NCI-H128 (cell line): ENCODE measurements around the gene CCR9.

Experiments
- DNase-seq: peaks from one replicate; lab custom pipeline; 2025; ENCODE audit not compliant: unreplicated experiment; lab: John Stamatoyannopoulos, UW

The CCR9 gene

GRCh38 chr3:45936261-45936660 is 49.9 kb downstream of the CCR9 start:
- no peak for DNase-seq

- no peak for DNase-seq
Measured at GRCh38 chr3:45937206-45938042, 51.1 kb downstream of the CCR9 start.

GRCh38 chr3:45938043-45938435 is 51.7 kb downstream of the CCR9 start:
- DNase-seq: no peak

GRCh38 chr3:45938864-45939263 is 52.5 kb downstream of the CCR9 start:
- DNase-seq: peak; percentile 46

GRCh38 chr3:45939341-45939771 is 53.0 kb downstream of the CCR9 start:
- DNase-seq: no peak

- no peak for DNase-seq
Measured at GRCh38 chr3:45940004-45940780, 53.8 kb downstream of the CCR9 start.

- DNase-seq: no peak
Measured at GRCh38 chr3:45940781-45941365, 54.5 kb downstream of the CCR9 start.

- no peak for DNase-seq
Measured at GRCh38 chr3:45942051-45942825, 55.9 kb downstream of the CCR9 start.

GRCh38 chr3:45943207-45943846 is 57.0 kb downstream of the CCR9 start, which contains the start of gene CXCR6:
Gene CXCR6 (plus strand): TSS chr3:45943464. CDS start chr3:45946482, 3,018 bp downstream.
- no peak for DNase-seq

GRCh38 chr3:45944830-45945620 is 58.7 kb downstream of the CCR9 start:
- DNase-seq: no peak

- DNase-seq: no peak
Measured at GRCh38 chr3:45946307-45946706, 60.0 kb downstream of the CCR9 start.

GRCh38 chr3:45946875-45947274 is 60.5 kb downstream of the CCR9 start:
- no peak for DNase-seq

GRCh38 chr3:45947361-45947760 is 61.0 kb downstream of the CCR9 start:
- DNase-seq: no peak

GRCh38 chr3:45948311-45948781 is 62.0 kb downstream of the CCR9 start:
- DNase-seq: no peak

- DNase-seq: no peak
Measured at GRCh38 chr3:45948881-45949280, 62.5 kb downstream of the CCR9 start.

- no peak for DNase-seq
Measured at GRCh38 chr3:45949432-45949831, 63.1 kb downstream of the CCR9 start.

GRCh38 chr3:45950131-45950530 is 63.8 kb downstream of the CCR9 start:
- no peak for DNase-seq

- DNase-seq: no peak
Measured at GRCh38 chr3:45950686-45951600, 64.6 kb downstream of the CCR9 start.
